A673 (cell line): Measurements from ENCODE around the gene SLC11A1.

Experiments used
- EZH2 ChIP-seq: fragments of 200-600 bp; sonication (generic); IDR thresholded peaks from 2 replicates; pipeline ENCODE4 v1.6.1; 2017; ENCODE audit warnings: borderline replicate concordance, low read depth, mild to moderate bottlenecking, mixed read lengths, antibody characterized with exemption, low read length; ENCODE audit not compliant: poor library complexity, severe bottlenecking
- TF ChIP-seq, protein P1 (sequence below): fragments of 300-800, 200-600 bp; sonication (generic); conservative IDR thresholded peaks from 2 replicates; pipeline ENCODE4 v1.5.1; 2017; ENCODE audit warnings: low read depth, mild to moderate bottlenecking, antibody characterized with exemption, low read length, moderate library complexity, mixed read lengths

DNA sequence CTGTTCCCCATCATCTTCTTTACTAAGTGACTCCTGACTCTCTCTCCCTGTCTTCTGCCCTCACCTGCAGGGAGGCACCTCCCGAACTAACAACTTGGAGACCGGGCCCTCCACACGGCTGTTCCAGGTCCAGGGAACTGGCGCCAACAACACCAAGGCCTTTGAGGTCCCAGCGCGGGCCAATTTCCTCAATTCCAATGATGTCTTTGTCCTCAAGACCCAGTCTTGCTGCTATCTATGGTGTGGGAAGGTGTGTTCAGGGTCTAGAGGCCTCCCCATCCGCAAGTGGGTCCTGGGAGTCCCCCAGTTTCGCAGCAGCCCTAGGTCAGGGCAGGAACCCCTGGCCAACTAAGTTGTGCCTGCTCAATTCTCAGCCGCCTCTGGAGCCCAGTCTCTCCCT lies 52.4 kb downstream of the SLC11A1 start:
- TF ChIP-seq, protein P1, sequence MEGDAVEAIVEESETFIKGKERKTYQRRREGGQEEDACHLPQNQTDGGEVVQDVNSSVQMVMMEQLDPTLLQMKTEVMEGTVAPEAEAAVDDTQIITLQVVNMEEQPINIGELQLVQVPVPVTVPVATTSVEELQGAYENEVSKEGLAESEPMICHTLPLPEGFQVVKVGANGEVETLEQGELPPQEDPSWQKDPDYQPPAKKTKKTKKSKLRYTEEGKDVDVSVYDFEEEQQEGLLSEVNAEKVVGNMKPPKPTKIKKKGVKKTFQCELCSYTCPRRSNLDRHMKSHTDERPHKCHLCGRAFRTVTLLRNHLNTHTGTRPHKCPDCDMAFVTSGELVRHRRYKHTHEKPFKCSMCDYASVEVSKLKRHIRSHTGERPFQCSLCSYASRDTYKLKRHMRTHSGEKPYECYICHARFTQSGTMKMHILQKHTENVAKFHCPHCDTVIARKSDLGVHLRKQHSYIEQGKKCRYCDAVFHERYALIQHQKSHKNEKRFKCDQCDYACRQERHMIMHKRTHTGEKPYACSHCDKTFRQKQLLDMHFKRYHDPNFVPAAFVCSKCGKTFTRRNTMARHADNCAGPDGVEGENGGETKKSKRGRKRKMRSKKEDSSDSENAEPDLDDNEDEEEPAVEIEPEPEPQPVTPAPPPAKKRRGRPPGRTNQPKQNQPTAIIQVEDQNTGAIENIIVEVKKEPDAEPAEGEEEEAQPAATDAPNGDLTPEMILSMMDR: no peak
- no peak for TF ChIP-seq EZH2
